Hepatocyte (in vitro differentiated cells): ENCODE data around the gene PDE4B.

Experiments
- EZH2 ChIP-seq: fragments of 200-600 bp; sonication (generic); IDR thresholded peaks from 2 replicates; pipeline ENCODE4 v1.6.1; 2016; ENCODE audit warnings: antibody characterized with exemption, mild to moderate bottlenecking, borderline replicate concordance
- EZH2phosphoT487 ChIP-seq: fragments of 200-600 bp; sonication (generic); IDR thresholded peaks from one replicate; pipeline ENCODE4 v1.6.1; 2018; ENCODE audit warnings: antibody characterized with exemption, mild to moderate bottlenecking, low read depth, moderate library complexity; ENCODE audit not compliant: unreplicated experiment, severe bottlenecking
- TF ChIP-seq, protein P1 (sequence below): fragments of 200-600 bp; sonication (generic); IDR thresholded peaks from 2 replicates; pipeline ENCODE4 v1.5.1; 2016; ENCODE audit warnings: antibody characterized with exemption, mild to moderate bottlenecking; ENCODE audit not compliant: poor library complexity

DNA sequence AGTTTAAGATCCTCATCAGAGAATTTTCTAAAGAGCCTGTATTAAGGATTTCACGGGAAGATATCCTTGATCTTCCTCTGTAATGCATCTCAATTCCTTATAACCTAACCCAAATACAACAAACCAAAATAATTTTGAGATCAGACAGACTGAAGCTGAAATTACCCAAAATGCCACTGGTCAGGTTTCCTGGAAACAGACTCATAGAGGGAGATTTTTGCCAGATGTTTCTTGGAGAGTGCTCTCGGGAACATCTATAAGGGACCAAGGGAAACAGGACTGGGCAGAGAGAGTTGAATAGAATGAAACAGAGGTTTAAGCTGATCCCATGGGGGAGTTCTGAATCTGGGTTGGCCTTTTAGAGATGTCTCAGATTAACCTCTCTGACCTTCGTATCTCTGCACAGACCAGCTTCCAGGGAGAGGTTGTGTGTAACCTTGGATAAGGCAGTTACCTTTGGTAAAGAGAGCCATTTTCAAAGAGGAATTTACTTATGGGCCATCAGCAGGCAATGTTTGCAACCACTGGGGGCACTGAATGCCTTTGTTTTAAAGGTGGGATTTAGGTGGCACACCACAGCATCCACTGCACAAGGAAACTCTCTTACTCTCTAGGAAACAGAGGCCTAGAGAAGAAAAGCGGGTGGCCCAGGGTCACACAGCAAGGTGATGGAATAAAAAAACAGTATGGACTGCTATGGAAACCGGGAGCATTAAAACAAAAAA, 610.5 kb downstream of the PDE4B start:
- TF ChIP-seq, protein P1, sequence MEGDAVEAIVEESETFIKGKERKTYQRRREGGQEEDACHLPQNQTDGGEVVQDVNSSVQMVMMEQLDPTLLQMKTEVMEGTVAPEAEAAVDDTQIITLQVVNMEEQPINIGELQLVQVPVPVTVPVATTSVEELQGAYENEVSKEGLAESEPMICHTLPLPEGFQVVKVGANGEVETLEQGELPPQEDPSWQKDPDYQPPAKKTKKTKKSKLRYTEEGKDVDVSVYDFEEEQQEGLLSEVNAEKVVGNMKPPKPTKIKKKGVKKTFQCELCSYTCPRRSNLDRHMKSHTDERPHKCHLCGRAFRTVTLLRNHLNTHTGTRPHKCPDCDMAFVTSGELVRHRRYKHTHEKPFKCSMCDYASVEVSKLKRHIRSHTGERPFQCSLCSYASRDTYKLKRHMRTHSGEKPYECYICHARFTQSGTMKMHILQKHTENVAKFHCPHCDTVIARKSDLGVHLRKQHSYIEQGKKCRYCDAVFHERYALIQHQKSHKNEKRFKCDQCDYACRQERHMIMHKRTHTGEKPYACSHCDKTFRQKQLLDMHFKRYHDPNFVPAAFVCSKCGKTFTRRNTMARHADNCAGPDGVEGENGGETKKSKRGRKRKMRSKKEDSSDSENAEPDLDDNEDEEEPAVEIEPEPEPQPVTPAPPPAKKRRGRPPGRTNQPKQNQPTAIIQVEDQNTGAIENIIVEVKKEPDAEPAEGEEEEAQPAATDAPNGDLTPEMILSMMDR: no peak
- TF ChIP-seq EZH2phosphoT487 (no peak), EZH2 (no peak)
